Posterior vena cava (tissue), 2 donors: ENCODE measurements around the gene HDAC7. TPM values are rescaled to one million over a fixed set of nuclear protein-coding genes. Genes with fewer than 3 reads are reported as not detected.

Experiments
- DNase-seq: peaks from one replicate; pipeline ENCODE4 v3.0.0-alpha.2; 2020; ENCODE audit warnings: low spot score
- intact Hi-C, 2 donors: fragments of 100-400 bp; cut with DNase I; formaldehyde crosslinking; loops; one replicate each; pipeline versions ENCODE4 v1.14.1 to v1.14.2; 2022 to 2023
- total RNA-seq, 2 donors: library from RNA; stranded (reverse); fragmentation: NEBNext Ultra II Directional; extraction: Animal tissue kit (Norgen Biotek cat#: 25700); gene quantifications; one replicate each; pipeline ENCODE4 v1.2.1, GENCODE V29; 2021
- donor health status: DM: yes; HTN: yes; CAD: no.
- donor health status: DM: yes; HTN: yes; CAD: no.

Gene HDAC7
- total RNA-seq, 2 donors from 2014 or later, result 111 to 126 TPM

GRCh38 chr12:47803191-47803875 lies 16.4 kb downstream of the HDAC7 start:
- peak; percentile 54 for DNase-seq
- intact Hi-C loops, result loop anchor here in 1 of 2 donors (5.0 kb wide), 1 partner anchor 34 kb away; no protein-coding TSS in a partner anchor

DNA sequence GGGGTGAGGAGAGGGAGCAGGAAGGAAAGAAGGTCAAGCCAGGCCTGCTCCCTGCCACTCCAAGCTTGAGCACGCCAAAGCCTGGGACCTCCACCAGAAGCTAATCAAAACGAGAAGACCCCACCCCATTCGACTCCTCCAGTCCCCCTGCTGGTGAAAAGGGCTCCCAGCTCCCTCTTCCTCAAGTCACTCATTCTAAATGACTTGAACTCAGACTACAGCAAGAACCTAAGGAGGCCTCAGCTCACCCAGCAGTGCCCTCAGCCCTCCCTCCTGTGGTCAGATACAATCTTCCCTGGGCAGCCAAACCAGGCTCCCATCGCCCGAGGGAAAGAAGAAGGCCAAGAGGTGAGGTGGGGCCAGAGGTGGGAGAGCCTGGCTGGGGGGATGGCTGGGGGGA lies 17.4 kb downstream of the HDAC7 start:
- DNase-seq, result peak; percentile 63
- intact Hi-C loops, result loop anchor here in 1 of 2 donors (5.0 kb wide), 1 partner anchor 35 kb away; no protein-coding TSS in a partner anchor

DNA sequence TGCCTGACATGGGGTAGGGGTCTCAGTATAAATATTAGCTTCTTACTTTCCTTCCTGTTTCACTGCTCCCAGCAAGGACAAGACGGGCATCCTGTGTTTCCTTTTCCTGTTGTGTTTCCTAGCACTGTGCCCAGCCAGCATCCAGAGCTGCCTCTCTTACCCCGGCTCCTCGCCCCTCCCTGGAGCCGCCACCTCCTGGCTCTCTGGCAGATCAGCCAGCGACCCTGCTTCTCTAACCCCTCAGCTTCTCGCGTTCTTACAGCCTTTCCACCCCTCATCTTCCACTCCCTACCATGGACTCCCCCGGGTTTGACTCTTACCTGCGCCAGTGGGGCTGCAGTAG lies 17.8 kb downstream of the HDAC7 start:
- intact Hi-C loops, result loop anchor here in 1 of 2 donors (5.0 kb wide), 1 partner anchor 35 kb away; no protein-coding TSS in a partner anchor
- peak; percentile 76 for DNase-seq

GRCh38 chr12:47801170-47801903 lies 18.4 kb downstream of the HDAC7 start:
- intact Hi-C loops, result loop anchor here in 1 of 2 donors (5.0 kb wide), 1 partner anchor 36 kb away; no protein-coding TSS in a partner anchor
- peak; percentile 84 for DNase-seq

DNA sequence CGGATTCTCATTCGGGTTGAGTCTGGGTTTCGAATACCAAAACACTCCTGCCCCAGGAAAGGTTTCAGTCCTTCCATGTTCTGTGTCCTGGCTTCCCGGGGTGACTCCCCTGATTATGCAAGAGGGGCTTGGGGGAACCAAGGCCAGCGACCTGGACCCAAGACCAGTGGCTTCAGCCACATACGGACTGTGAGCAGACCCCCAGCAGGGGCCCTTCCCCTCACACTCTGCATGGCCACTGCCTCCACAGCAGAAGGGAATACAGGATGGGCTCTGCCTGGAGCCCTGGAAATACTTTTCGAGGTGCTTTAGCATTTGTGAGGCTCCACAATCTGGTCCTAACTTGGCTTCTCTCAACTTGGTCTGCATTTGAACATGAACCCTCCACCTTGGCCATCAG lies 19.1 kb downstream of the HDAC7 start:
- intact Hi-C loops, result loop anchor here in 1 of 2 donors (5.0 kb wide), 1 partner anchor 37 kb away; no protein-coding TSS in a partner anchor

DNA sequence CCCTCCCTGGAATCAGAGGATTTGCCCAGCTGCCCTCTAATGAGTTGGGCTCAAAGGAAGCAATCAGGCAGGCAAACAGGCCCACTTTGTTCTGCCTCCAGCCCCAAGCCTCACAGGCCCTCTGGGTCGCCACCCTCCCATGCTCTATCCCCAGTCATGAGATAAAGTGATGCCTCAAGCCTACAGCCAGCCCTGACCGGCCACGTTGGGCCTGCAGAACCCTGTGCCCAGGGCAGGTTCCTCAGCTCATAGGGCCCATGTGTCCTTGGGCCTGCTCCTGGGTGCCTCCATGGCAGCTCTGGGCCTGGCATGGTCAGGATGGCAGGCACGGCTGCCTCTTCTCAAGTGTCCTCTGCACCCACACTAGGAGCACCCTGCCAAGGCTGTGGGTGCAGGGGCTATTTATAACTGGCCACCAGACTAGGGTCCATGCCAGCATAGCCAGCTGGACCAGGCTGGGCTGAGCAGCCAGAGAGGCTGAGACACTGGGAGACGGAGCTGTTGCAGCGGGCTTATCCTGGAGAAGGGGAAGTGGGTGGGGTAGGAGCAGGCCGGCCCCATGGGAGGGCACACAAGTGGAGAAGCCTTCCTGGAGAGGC lies 20.2 kb downstream of the HDAC7 start:
- DNase-seq, result peak; percentile 86

More for the DNA sequence above, 19.1 kb downstream of the HDAC7 start:
- peak; percentile 72 for DNase-seq

GRCh38 chr12:47798382-47798948 lies 21.2 kb downstream of the HDAC7 start:
- peak; percentile 80 for DNase-seq
- intact Hi-C loops, result no loop called here

More for the DNA sequence above, 20.2 kb downstream of the HDAC7 start:
- intact Hi-C loops, result no loop called here

GRCh38 chr12:47797441-47797840 lies 22.3 kb downstream of the HDAC7 start:
- intact Hi-C loops, result no loop called here
- DNase-seq, result no peak

DNA sequence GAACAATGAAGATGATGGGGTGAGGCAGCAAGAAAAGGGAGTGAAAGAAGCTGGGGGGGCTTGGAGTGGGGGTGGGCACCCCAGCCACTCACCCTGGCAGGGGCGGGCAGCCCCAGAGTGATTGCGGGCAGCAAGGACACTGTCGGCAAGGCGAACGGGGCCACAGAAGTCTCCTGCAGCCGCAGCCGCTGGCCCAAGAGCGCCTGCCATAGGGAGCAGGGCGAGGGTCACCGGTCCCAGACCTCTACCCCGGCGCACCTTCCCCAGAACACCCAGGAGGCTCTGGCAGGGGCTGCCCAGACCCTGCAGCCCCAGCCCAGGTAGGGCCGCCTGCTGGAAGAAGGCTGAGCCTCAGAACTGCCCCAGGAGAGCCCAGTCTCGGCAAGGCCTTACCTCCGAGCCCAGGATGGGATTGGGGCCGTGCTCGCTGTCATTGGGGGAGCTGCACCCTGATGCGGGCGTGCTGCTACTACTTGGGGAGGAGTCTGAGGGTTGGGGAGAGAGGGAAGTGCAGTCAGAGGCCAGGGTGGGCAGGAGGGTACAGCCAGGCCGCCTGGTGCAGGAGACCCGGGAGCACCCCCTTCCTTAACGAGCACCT lies 23.8 kb downstream of the HDAC7 start:
- DNase-seq, result no peak
- intact Hi-C loops, result no loop called here

DNA sequence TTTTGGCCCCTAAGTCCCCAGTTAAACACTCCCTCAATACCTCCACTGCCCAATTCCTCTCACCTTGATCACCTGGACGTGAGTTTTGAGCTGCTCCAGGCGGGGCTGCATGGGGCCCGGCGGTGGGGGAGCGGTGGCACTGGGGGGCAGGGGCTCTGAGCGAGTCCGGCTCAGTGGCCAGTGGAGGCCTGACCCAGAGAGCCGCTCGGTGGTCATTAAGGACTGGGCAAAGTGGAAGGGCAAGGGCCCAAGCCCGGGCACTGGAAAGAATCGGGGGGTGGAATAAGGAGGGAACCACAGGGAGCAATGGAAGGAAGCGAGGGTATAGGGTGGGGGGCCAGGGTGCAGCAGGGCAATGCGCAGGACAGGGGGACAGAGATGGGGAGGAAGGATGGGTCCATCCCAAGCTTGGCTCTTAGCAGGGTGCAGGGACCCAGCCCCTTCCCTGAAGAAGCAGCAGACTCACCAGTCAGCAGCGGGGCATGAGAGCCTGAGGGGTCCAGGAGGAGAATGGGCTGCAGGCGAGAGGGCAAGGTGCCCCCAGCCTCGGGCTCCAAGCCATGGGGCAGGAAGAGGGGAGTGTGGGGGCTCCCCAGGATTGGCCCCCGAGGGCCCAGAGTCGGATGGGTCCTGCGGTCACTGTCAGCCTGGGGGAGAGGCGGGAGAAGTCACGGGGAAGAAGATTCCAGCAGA lies 24.4 kb downstream of the HDAC7 start:
- intact Hi-C loops, result no loop called here
- DNase-seq, result no peak

- no peak for DNase-seq
- intact Hi-C loops, result no loop called here
Observed at GRCh38 chr12:47794679-47795078, 25.0 kb downstream of the HDAC7 start.

- peak; percentile 69 for DNase-seq
- intact Hi-C loops, result no loop called here
Observed at GRCh38 chr12:47793015-47793681, 26.6 kb downstream of the HDAC7 start.

DNA sequence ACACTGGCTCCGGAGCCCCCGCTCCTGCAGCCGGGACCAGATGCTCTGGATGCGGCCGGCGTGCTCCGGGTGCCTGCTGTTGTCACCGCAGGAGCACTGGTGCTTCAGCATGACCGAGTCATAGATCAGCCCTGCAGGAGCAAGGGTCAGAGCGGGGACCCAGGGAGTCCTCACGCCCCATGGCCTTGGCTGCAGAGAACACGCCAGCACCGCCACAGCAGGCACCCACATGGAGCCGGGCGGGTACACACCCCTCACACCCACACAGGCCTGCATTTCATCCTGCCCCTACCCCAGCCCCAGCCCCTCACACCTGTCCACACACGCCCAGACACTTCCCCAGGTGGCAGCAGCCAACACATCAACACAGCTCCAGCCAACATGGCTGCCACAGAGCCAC lies 27.8 kb downstream of the HDAC7 start:
- intact Hi-C loops, result no loop called here
- peak; percentile 76 for DNase-seq

GRCh38 chr12:47791351-47791746 lies 28.4 kb downstream of the HDAC7 start:
- DNase-seq, result peak; percentile 69
- intact Hi-C loops, result no loop called here

- intact Hi-C loops, result no loop called here
- DNase-seq, result peak; percentile 73
Observed at GRCh38 chr12:47790676-47791350, 28.9 kb downstream of the HDAC7 start.

- no peak for DNase-seq
- intact Hi-C loops, result loop anchor here in 1 of 2 donors (10.0 kb wide), 1 partner anchor 45 kb away; no protein-coding TSS in a partner anchor
Observed at GRCh38 chr12:47789712-47790489, 29.8 kb downstream of the HDAC7 start.

- no peak for DNase-seq
- intact Hi-C loops, result loop anchor here in 1 of 2 donors (10.0 kb wide), 1 partner anchor 46 kb away; no protein-coding TSS in a partner anchor
Observed at GRCh38 chr12:47789141-47789540, 30.6 kb downstream of the HDAC7 start.
